Thyroid gland (tissue), 4 donors: ENCODE results near the gene PRX. TPM values are rescaled to one million over a fixed set of nuclear protein-coding genes. Genes with fewer than 3 reads are reported as not detected.

ENCODE experiments used
- DNase-seq, 2 donors: peaks; one replicate each; pipeline ENCODE4 v3.0.0-alpha.2; 2019
- H3K27ac ChIP-seq, 3 donors: fragments of 200-600 bp; sonication (generic); 1 replicate in 2 of 3; 2 replicates in 1 of 3; pipeline ENCODE4 v1.5.1; 2016 to 2019; ENCODE audit warnings: mild to moderate bottlenecking in 1 of 3, moderate library complexity in 1 of 3
- H3K27me3 ChIP-seq: fragments of 200-600 bp; sonication (generic); one replicate; pipeline ENCODE4 v1.5.1; 2019
- H3K36me3 ChIP-seq, 2 donors: fragments of 200-600 bp; sonication (generic); one replicate each; pipeline ENCODE4 v1.5.1; 2016 to 2019
- H3K4me1 ChIP-seq, 2 donors: fragments of 200-600 bp; sonication (generic); one replicate each; pipeline ENCODE4 v1.5.1; 2017 to 2019
- H3K4me3 ChIP-seq, 3 donors: fragments of 200-600 bp; sonication (generic); replicated peaks in 1 of 3; 1 replicate in 2 of 3; 2 replicates in 1 of 3; pipeline ENCODE4 v1.5.1; 2016; ENCODE audit warnings: mild to moderate bottlenecking in 1 of 3
- H3K9me3 ChIP-seq: fragments of 200-600 bp; sonication (generic); one replicate; pipeline ENCODE4 v1.5.1; 2017
- CTCF ChIP-seq, 6 experiments: fragments of 200-600 bp in 3 of 6; fragments of 450-650 bp in 3 of 6; sonication (generic) in 3 of 6; IDR thresholded peaks; one replicate each; pipeline ENCODE4 v1.5.1; 2016 to 2019; ENCODE audit warnings: antibody characterized with exemption in 6 of 6, mild to moderate bottlenecking in 2 of 6, inconsistent platforms in 1 of 6, moderate library complexity in 1 of 6
- POLR2A ChIP-seq, 2 donors: fragments of 450-650 bp; IDR thresholded peaks; one replicate each; pipeline ENCODE4 v1.6.1; 2017; ENCODE audit warnings: antibody characterized with exemption in 2 of 2, mild to moderate bottlenecking in 2 of 2, moderate library complexity in 1 of 2
- WGBS, 2 donors: methylation state at CpG; one replicate each; pipeline ENCODE4 v1.1.5; 2017; 5-methylcytosine and 5-hydroxymethylcytosine counted together
- intact Hi-C: fragments of 100-400 bp; cut with DNase I; formaldehyde crosslinking; loops from one replicate; pipeline ENCODE4 v1.15.1; 2023
- total RNA-seq, 4 donors: library from RNA; depleted of rRNA; stranded (reverse); fragments of >200 nt; gene quantifications; one replicate each; pipeline ENCODE4 v1.2.3, GENCODE V29; 2016

The PRX gene
- total RNA-seq, 4 donors from 2014 or later = 7.3 to 27.5 (median 10.3) TPM

- no peak overlapping the region for H3K4me3 ChIP-seq
- intact Hi-C loops = no loop called here
- H3K36me3 ChIP-seq = peaks cover 0 to 4% of the 10 kb centered on the region in 2 donors
- H3K27ac ChIP-seq = no peak overlapping the region
- 34 to 37% methylated on average over 31 to 41 of the region's 49 CpGs for WGBS, 2 donors
- peak; percentile 52 to 71 for DNase-seq
- H3K9me3 ChIP-seq = no peaks in the 10 kb centered on the region
- peaks cover 0 to 13% of the 10 kb centered on the region in 2 donors for H3K4me1 ChIP-seq
- H3K27me3 ChIP-seq = no peaks in the 10 kb centered on the region
- TF ChIP-seq POLR2A (IDR thresholded peaks at IDR 0.05) (no peak), CTCF (IDR thresholded peaks at IDR 0.05) (no peak)
Observed at GRCh38 chr19:40398417-40399131, 14.6 kb downstream of the PRX start.

GRCh38 chr19:40397568-40397906 is 15.6 kb downstream of the PRX start:
- peaks cover 0 to 4% of the 10 kb centered on the region in 2 donors for H3K36me3 ChIP-seq
- DNase-seq = no peak
- H3K4me1 ChIP-seq = peaks cover 6 to 10% of the 10 kb centered on the region in 2 donors
- TF ChIP-seq CTCF (IDR thresholded peaks at IDR 0.05) (no peak), POLR2A (IDR thresholded peaks at IDR 0.05) (no peak)
- no peak overlapping the region for H3K27ac ChIP-seq
- H3K4me3 ChIP-seq = no peak overlapping the region
- H3K27me3 ChIP-seq = no peaks in the 10 kb centered on the region
- WGBS, 2 donors = 93 to 95% methylated on average over 10 to 11 of the region's 22 CpGs
- no peaks in the 10 kb centered on the region for H3K9me3 ChIP-seq
- intact Hi-C loops = no loop called here

- TF ChIP-seq CTCF (IDR thresholded peaks at IDR 0.05) (no peak), POLR2A (IDR thresholded peaks at IDR 0.05) (no peak)
- H3K4me1 ChIP-seq = peaks cover 6 to 10% of the 10 kb centered on the region in 2 donors
- H3K27ac ChIP-seq = no peak overlapping the region
- no peak for DNase-seq
- H3K4me3 ChIP-seq = no peak overlapping the region
- H3K27me3 ChIP-seq = no peaks in the 10 kb centered on the region
- intact Hi-C loops = no loop called here
- H3K36me3 ChIP-seq = peaks cover 0 to 4% of the 10 kb centered on the region in 2 donors
- 91 to 93% methylated on average over 11 of the region's 20 CpGs for WGBS, 2 donors
- no peaks in the 10 kb centered on the region for H3K9me3 ChIP-seq
Observed at GRCh38 chr19:40396886-40397567, 16.2 kb downstream of the PRX start.

- Histone ChIP-seq H3K36me3 (peaks cover 0 to 4% of the 10 kb centered on the region in 2 donors), H3K4me1 (peaks cover 6 to 10% of the 10 kb centered on the region in 2 donors), H3K27me3 (no peaks in the 10 kb centered on the region), H3K9me3 (no peaks in the 10 kb centered on the region), H3K4me3 (no peak overlapping the region), H3K27ac (no peak overlapping the region)
- 93 to 97% methylated on average over 6 to 14 of the region's 14 CpGs for WGBS, 2 donors
- intact Hi-C loops = no loop called here
- TF ChIP-seq CTCF (IDR thresholded peaks at IDR 0.05) (no peak), POLR2A (IDR thresholded peaks at IDR 0.05) (no peak)
- no peak for DNase-seq
Observed at GRCh38 chr19:40395956-40396355, 17.2 kb downstream of the PRX start.

GRCh38 chr19:40394816-40395210 is 18.4 kb downstream of the PRX start:
- 52 to 57% methylated on average over 4 to 10 of the region's 13 CpGs for WGBS, 2 donors
- H3K27me3 ChIP-seq = no peaks in the 10 kb centered on the region
- peak; percentile 58 to 60 for DNase-seq
- TF ChIP-seq CTCF (IDR thresholded peaks at IDR 0.05) (no peak), POLR2A (IDR thresholded peaks at IDR 0.05) (no peak)
- H3K4me1 ChIP-seq = peaks cover 6 to 10% of the 10 kb centered on the region in 2 donors
- intact Hi-C loops = no loop called here
- no peak overlapping the region for H3K4me3 ChIP-seq
- H3K36me3 ChIP-seq = peaks cover 0 to 4% of the 10 kb centered on the region in 2 donors
- no peaks in the 10 kb centered on the region for H3K9me3 ChIP-seq
- no peak overlapping the region for H3K27ac ChIP-seq
